Stimulated activated CD8-positive, alpha-beta memory T cell treated with anti-CD3 and anti-CD28 coated beads, Interleukin-7, amount 100 ng/mL, for 48 hours (primary cell): ENCODE results near the gene TGM3.

Source experiments
- DNase-seq, 2 donors: peaks; one replicate each; pipeline ENCODE4 v3.0.0-alpha.2; 2020; ENCODE audit warnings: low read depth in 1 of 2; ENCODE audit errors: extremely low read depth in 1 of 2

TGM3 gene

DNA sequence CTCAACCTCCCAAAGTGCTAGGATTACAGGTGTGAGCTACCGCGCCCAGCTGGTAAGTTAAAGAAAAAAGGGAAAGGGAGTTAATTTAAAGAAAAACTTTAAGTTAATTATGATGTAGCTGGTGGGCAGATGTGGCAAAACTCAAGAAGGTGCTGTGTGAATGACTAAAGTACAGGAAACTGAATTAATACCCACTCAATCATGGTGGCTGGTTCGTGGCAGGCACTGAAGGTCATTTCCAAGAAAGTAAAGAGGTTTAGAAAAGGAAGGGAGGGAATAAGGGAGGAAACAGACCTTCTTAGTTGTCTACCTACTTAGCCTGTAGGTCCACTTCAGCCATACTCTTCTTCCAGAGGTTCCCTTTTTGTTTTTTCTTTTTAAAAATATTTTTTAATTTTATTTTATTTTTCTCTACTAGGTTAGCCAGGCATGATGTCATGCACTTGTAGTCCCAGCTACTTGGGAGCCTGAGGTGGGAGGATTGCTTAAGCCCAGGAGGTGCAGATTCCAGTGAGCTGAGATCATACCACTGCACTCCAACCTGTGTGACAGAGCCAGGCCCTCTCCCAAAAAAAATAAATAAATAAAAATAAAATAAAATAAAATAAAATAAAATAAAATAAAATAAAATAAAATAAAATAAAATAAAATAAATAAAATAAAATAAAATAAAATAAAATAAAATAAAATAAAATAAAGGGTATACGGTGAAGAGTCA, 11.9 kb upstream of the TGM3 start:
- no peak for DNase-seq

DNA sequence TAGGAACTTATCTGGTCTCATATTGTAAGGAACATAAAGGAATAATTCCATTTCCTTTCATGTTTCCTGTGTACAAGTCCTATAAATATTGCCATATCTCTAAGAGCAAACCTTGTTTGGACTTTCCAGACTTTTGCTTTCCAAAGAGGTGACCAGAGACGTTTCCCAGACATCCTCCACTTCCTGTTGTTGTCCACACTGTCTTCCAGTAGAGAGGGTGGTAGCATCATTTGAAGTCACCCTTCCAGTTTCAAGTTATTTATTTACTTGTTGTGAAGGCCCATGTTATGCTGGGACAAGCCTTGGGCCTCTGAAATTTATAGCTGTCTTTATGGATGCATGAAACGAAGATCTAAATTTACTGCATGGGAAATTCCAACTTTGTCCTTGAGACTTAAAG, 10.6 kb upstream of the TGM3 start:
- no peak for DNase-seq

DNA sequence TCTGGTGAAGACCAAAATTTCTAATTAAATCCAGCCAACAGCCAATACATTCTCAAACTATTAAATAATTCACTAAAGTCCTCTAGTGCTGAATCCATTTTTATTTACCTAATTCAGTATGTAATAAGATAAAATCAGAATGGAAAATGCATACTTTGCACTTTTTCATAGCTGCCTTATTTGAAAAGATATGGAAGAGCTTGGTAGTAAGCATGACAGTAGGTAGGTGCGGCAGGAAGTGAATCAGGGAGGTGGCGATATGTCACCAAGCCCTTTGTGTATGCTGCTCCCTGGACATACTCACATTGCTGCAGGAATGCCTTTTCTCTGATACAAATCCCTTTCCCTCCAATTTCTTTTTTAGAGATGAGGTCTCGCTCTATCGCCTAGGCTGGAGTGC, 10.2 kb upstream of the TGM3 start:
- DNase-seq: no peak

DNA sequence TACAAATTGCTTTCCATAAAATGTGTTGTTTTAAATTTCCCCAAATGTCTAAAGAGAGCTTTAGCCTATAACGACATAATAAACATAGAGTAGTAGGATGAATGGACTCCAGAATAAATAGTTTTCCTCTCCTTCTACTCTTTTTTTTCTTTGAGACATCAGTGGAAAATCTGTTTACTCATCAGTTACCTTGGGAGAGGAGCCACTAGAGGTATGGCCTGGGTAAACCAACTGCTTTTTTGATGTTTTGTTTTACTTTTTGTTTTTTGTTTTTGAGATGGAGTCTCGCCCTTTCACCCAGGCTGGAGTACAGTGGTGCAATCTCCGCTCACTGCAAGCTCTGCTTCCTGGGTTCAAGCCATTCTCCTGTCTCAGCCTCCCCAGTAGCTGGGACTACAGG, 8.3 kb upstream of the TGM3 start:
- DNase-seq: no peak

DNA sequence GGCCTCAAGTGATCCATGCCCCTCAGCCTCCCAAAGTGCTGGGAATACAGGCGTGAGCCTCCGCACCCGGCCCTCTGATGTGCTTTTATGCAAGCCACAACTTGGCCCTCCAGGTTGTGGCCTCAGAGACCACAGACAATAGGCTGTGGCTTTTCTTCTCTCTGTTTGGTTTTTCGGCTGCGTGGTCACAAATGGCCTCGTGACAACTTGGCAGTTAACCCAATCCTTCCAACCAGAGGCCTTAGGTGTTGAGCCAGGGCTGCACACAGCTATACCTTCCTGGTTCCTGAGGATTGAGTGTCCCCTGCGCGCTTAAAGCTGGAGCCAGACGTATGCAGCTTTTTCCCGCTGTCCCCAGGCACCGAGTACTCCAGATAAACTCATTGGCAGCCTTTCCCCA, 6.3 kb upstream of the TGM3 start:
- no peak for DNase-seq

DNA sequence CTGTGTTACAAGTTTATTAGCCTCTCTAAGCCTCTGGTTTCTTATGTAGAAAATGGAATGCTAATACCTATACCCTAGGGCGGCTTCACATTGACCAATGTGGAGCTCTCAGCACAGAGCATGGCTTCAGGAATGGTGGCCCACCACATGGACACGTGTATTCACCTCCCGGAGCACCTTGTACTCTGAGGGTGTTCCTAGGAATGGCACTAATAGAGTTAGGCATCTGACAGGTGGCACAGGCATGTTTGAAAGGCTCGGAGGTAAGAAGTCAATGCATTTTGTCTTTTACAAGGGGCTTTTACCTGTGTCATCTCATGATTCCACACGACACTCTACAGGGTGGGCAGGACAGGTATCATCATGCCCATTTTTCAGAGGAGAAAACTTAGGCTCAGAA, 5.3 kb upstream of the TGM3 start:
- no peak for DNase-seq

DNA sequence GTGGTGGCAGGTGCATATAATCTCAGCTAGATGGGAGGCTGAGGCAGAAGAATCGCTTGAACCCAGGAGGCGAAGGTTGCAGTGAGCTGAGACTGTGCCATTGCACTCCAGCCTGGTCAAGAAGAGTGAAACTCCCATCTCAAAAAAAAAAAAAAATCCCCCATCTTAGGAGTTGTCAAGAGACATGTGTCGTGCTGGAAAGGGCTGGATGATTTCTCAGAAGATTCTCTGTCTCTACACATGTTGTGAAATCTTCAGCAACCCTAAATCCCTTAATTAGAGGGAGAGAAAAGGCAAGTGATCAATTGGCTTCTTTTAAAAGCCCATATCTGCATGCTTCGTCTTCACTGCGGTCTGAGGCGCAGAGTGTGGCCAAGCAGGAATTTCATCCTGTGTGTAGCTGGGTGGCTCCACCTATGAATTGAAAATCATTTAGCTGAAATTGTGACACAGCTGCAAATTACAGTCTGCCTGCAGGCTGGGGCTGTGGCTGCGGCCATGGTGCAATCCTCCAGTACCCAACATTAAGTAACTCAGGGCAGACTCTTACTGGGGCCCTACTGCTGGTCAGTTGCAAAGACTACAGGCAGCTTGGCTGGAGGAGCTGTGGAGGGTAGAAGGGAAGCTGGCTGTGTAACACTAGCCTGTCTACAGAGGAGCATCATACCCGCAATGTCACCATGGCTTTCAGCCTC, 3.2 kb upstream of the TGM3 start:
- no peak for DNase-seq

DNA sequence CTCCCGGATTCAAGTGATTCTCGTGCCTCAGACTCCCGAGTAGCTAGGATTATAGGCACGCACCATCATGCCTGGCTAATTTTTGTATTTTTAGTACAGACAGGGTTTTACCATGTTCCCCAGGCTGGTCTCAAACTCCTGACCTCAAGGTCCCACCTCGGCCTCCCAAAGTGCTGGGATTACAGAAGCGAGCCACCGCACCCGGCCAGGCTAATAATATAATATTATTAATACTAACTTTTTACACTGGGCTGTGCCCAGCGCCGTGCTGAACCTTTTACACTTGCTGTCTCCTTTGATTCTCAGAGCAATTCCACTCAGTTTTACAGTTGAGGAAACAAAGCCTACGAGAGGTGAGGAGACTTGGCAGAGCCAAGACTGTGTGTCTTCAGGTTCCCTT, 2.3 kb upstream of the TGM3 start:
- no peak for DNase-seq

DNA sequence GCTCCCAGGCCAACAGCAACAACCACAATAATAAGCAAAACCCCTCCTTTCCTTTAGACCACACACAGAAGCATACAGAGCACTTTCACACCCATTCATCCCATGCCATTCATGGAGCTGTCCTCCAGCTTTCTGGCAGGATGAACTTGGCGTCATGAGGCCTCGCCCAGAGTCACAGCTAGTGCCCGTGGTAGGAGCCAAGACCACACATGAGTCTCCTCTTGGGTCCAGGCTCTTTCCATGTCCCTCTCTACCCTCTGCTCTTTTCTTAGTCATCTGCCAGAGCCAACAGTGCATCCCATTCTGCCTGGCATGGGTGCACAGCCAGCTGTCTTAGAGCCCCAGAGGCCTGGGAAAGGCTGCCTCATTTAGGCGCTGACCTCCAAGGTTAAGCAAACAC, 1.8 kb upstream of the TGM3 start:
- DNase-seq: no peak

DNA sequence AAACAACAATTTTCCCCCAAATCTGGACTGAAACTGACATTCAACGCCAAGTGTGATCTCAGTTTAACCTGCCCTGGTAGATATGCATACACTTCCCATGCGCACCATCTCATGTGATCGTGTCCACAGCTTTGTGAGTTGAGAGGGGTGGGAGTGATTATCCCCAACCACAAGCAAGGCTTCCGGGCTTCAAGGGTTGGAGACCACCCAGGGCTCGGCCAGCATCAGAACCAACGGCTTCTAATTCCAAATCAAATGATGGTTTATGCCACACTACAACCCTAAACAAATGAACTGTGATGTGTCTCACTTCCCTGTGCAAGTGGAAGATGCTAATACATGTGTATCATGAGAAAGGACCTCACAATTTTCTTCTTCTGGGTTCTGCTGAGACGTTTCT, 515 bp upstream of the TGM3 start:
- DNase-seq: no peak

DNA sequence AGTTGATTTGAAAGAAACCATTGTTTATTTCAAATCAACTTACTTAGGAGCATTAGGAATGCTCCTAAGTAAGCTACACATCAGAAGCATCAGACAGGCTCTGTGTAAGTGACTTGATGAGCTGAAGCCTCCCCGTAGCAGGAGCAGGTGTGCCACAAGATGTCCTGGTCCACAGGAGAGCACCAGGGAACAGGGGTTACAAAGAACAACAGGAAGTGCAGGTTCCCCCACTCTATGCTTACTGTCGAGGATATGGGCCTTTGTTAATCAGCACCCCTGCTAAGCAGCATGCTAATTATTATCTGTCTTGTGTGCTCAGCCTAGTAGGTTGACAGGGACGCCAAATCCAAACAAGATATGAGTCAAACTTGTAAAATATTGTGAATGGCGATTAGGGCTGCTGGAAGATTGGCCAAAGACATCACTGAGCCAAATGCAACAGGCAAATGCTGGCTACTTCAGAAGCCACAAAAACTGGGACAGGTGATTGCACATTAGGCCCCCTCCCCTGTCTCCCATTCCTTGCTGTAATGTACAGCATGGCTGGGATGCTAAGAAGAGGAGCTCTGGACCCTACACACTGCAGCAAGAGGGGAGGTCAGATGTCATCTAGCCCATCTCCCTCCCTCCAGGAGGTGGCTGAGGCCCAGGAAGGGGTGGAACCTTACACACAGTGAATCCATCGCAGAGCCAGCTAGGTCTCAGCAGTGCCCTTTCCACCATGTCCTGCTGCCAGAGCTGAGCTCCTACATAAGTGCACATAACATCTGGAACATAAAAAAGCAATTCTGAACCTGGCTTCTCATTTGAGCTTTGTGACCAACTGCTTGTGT, 939 bp downstream of the TGM3 start:
- no peak for DNase-seq

DNA sequence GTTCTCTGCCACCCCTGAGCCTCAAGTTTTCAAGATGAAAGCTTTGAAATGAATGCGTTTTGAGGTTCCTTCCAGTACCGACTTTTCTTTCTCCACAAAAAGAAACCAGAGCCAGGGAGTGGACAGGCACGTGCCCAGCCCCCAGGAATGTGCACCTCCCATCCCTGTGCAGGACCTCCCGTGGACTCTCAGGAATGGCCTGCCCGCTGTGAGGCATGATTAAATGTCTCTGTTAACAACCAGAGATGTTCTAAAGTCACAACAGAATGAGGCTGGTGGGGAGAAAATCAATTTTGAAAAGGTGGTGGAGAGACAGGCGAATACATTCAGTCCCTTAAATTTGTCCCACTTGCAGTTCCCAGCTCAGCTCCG, 1.5 kb downstream of the TGM3 start:
- DNase-seq: no peak

DNA sequence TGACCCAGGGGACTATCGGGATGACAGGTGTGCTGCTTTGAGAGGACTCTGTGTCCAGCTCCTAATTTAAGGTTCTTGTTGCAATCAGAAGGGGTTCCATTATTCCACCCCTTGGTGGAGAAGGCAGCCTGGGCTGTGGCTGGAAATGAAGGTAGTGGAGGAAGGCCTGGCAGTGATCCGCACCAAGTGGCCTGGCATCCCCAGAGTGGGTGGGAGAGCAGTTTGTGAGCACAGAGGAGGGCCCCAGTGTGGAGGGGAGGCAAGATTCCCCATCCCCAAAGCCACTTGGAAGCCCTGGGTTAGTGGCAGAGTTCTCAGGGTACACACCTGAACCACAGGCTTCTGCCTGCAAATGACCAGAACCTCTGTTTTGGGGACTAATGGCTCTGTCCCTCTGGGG, 2.3 kb downstream of the TGM3 start:
- no peak for DNase-seq

DNA sequence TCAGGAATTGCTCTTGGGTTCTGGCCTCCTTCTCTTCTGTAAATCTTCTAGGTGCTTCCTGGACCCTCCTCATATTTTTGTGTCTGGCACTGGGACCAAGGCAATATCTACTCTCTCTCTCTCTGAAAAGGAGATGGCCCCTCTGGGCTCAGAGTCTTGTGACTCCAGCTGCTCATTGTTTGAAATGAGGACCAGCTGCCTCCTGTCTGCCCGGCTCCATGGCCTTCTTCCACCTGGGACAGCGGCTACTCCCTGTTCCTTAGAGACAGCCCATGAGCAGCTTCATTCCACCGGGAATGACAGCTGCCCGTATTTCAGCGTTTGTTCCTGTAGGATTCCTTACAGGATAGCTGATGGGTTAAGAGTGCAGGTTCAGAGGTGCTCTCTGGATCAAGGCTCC, 2.9 kb downstream of the TGM3 start:
- DNase-seq: no peak

DNA sequence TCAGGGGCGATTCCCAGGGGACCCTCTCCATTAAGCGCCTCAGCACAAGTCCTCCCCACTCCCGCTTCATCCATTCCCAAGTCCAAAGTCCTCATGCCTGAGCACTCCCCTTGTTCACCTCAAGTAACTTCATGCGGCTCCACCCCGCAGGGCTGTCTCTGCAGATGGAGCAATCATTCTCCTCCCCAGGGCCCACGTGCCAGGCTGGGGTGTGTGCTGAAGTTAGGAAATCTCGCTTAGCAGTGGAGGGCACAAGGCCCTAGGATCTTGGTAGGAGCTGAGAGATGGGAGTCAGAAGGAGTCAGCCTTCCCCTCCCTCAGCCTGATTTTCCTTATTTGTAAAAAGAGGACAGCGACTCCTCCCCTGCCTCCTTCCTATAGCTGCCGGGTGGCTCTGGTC, 3.5 kb downstream of the TGM3 start:
- DNase-seq: no peak

DNA sequence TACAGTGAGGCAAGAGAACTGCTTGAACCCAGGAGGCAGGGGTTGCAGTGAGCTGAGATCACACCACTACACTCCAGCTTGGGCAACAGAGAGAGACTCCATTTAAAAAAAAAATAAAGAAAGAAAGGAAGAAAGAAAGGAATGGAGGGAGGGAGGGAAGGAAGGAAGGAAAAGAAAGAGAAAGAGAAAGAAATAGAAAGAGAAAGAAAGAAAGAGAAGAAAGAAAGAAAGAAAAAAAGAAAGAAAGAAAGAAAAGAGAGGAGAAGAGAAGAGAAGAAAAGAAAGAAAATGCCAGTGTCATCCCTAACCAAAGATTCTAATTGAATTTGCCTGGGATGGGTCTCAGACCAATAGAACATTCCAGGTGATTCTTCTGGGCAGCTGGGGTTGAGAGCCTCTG, 4.2 kb downstream of the TGM3 start:
- DNase-seq: no peak

DNA sequence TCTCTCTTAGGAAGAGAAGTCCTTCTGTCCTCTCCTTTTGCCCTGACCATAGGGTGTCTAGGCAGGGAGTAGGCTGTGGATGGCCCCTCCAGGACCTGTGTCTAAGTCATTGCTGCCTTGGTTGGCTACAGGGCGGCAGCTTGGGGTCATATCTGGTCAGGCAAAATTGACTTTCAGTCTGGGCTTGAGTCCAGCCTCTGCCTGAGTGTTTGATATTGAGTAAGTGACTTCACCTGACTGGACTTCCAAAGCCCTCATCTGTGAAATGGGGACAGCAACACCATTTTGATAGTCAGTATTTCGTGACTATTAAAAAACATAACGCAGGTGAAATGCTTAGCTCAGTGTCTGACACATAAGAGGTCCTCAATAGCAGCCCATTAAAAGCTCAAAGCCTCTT, 4.6 kb downstream of the TGM3 start:
- no peak for DNase-seq

DNA sequence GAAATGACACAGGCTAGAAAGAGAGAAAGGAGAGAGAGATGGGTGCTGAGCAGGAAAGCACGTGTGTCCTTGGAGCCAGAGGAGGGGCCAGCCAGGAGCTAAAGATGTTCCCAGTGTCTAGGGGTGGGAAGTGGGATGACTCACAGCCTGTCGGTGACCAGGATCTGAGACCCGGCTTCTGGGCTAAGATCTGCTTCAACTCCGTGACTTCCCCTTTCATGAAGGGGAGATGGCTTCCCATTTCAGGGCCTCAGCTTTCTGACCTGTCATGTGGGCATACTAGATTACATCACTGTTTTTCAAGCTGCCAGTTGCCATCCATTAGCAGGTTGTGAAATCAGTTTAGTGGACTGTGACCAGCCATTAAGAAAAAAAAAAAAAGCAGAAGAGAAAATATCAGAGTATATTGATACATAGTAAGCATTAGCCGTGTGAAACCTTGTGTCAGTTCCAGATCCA, 5.4 kb downstream of the TGM3 start:
- no peak for DNase-seq

DNA sequence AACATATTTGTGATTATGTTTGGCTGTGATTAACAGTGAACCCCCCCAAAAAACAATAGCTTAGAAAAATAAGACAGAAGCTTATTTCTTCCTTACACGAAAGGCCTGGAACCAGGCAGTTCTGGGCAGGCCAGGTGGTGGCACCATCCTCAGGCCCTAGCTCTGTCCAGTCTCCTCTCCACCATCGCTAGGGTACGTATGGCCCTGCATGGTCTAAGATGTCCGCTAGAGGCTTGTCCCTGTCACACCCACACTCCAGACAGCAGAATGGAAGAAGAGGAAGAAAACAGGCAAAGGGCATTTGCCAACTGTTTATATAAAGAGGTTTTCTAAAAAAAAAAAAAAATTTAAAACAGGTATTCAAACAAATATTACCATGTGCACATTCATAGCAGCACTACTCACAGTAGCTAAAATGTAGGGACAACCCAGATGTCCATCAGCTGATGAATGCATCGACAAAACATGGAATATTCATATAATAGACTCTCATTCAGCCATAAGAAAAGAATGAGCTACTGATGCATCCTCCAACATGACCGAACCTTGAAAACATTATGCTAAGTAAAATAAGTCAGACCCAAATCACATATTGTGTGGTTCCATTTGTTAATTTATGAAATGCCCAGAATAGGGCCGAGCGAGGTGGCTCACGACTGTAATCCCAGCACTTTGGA, 6.7 kb downstream of the TGM3 start:
- no peak for DNase-seq

DNA sequence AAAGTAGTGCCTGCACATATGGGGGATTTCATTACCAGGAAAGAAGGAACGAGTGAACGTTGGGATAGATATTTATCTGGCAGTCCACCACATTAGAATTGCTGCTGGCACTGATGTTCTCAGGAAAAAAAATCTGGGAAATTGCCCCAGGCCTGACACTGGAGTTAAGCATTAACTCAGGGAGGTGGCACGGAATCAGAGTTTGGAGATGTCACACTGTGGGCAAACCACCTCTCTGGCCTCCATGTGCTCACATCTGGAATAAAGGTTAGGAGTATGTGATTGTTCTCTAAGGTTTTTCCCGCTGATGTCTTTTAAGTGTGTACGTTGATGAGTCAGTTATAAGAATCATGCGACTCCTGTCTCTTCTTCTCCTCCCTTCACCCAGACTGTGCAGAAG, 7.9 kb downstream of the TGM3 start:
- DNase-seq: no peak

DNA sequence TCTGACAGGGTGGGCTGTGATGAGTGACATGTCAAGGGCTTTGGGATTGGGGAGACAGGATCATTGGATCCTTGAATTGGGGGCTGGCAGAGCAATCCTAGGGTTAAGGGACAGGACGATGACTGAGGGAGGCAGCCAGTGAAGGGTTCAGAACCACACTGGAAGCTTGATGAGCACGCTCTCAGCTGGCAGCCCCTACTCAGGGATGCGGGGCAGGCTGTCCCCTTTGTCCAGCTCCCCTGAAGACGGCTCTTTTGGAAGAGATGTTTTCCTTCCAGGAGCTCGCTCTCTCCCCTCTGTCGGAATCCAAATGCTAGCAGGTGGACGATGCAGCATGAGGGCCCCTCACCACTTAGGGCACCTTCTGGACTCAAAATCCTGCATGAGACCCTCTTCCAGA, 8.4 kb downstream of the TGM3 start:
- DNase-seq: no peak
